Hepatocyte (in vitro differentiated cells): Measurements from ENCODE around the gene MIS18A.

Source experiments
- EZH2 ChIP-seq: fragments of 200-600 bp; sonication (generic); IDR thresholded peaks from 2 replicates; pipeline ENCODE4 v1.6.1; 2016; ENCODE audit warnings: antibody characterized with exemption, mild to moderate bottlenecking, borderline replicate concordance
- TF ChIP-seq, protein P1 (sequence below): fragments of 200-600 bp; sonication (generic); IDR thresholded peaks from 2 replicates; pipeline ENCODE4 v1.5.1; 2016; ENCODE audit warnings: antibody characterized with exemption, mild to moderate bottlenecking; ENCODE audit not compliant: poor library complexity

DNA sequence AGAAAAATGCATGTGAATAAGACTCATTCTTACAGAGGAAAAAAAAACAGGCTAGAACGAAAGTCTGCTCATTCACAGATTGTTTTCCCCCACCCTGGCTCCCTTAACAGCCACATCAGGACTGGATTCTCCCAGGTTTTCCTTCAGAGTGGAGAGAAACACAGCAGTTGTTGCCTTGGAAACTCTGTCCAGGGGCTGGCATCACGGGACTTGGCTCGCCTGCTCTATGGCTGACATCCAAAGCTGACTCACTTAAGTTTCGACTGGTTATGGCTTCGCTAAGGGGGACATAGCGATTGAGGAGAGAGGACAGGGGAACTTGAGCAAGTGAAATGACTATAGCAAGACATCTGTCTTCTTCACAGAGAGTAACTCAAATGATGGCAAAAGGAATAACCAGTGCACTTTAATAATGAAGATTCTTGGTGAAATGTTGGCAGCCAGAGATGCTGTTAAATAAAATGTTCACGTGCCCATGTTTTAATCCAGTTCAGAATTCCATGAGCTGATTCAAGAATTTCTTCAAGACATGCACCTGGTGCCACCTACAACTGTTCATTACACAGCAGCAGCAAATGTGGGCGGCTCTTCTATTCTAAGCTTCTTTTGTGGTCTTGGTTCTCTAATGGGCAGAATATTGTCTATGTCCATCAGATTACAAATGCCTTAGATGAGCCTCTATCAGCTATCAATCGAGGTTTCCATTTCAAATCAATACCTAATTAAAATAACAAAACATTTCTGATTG lies 21.8 kb downstream of the MIS18A start:
- TF ChIP-seq, protein P1, sequence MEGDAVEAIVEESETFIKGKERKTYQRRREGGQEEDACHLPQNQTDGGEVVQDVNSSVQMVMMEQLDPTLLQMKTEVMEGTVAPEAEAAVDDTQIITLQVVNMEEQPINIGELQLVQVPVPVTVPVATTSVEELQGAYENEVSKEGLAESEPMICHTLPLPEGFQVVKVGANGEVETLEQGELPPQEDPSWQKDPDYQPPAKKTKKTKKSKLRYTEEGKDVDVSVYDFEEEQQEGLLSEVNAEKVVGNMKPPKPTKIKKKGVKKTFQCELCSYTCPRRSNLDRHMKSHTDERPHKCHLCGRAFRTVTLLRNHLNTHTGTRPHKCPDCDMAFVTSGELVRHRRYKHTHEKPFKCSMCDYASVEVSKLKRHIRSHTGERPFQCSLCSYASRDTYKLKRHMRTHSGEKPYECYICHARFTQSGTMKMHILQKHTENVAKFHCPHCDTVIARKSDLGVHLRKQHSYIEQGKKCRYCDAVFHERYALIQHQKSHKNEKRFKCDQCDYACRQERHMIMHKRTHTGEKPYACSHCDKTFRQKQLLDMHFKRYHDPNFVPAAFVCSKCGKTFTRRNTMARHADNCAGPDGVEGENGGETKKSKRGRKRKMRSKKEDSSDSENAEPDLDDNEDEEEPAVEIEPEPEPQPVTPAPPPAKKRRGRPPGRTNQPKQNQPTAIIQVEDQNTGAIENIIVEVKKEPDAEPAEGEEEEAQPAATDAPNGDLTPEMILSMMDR: no peak
- no peak for TF ChIP-seq EZH2
